Left lung (tissue), 10 donors: Measurements from ENCODE around the gene DNAAF2. TPM values are rescaled to one million over a fixed set of nuclear protein-coding genes. Genes with fewer than 3 reads are reported as not detected.
"Not testable (repeated sequence)": the region's sequence is repeated elsewhere in the genome, so short reads cannot be mapped to it uniquely, and the experiment has no call there.

Experiments used
- ATAC-seq: fragments of 200-7000 bp; cut with Tn5 transposase; one replicate; pipeline ENCODE4 v1.9.1; 2020; ENCODE audit warnings: moderate library complexity
- DNase-seq, 4 donors: peaks; one replicate each; pipeline ENCODE4 v3.0.0-alpha.2; 2013 to 2020
- H3K27ac ChIP-seq, 2 donors: fragments of 200-600 bp; sonication (generic) in 1 of 2; one replicate each; pipeline versions ENCODE4 v1.5.0 to v1.8.0; 2020 to 2021
- H3K27me3 ChIP-seq, 2 donors: fragments of 200-600 bp; sonication (generic) in 1 of 2; one replicate each; pipeline versions ENCODE4 v1.5.0 to v1.8.0; 2020 to 2021
- H3K36me3 ChIP-seq, 2 donors: fragments of 200-600 bp; sonication (generic) in 1 of 2; one replicate each; pipeline versions ENCODE4 v1.5.0 to v1.8.0; 2020 to 2021
- H3K4me1 ChIP-seq, 2 donors: fragments of 200-600 bp; one replicate each; pipeline ENCODE4 v1.8.0; 2021
- H3K4me3 ChIP-seq, 2 donors: fragments of 200-600 bp; sonication (generic) in 1 of 2; one replicate each; pipeline versions ENCODE4 v1.5.0 to v1.8.0; 2020 to 2021; ENCODE audit warnings: mild to moderate bottlenecking in 1 of 2
- H3K9me3 ChIP-seq, 2 donors: fragments of 200-600 bp; sonication (generic) in 1 of 2; one replicate each; pipeline versions ENCODE4 v1.5.0 to v1.8.0; 2020 to 2021
- CTCF ChIP-seq, 2 donors: fragments of 200-600 bp; sonication (generic) in 1 of 2; IDR thresholded peaks; one replicate each; pipeline versions ENCODE4 v1.5.0 to v1.8.0; 2021; ENCODE audit warnings: antibody characterized with exemption in 2 of 2
- intact Hi-C, 2 donors: fragments of 100-400 bp; cut with DNase I; formaldehyde crosslinking; loops; one replicate each; pipeline versions ENCODE4 v1.11.2 to v1.14.2; 2022
- polyA plus RNA-seq, 6 donors: library from polyadenylated mRNA; unstranded; fragments of 120-200 nt; gene quantifications; one replicate each; pipeline ENCODE4 v1.2.1, GENCODE V29; 2013; ENCODE audit not compliant: insufficient read length in 6 of 6
- total RNA-seq, 2 donors: library from RNA; stranded (reverse); fragmentation: NEBNext Ultra II Directional; extraction: Animal tissue kit (Norgen Biotek cat#: 25700); gene quantifications; one replicate each; pipeline ENCODE4 v1.2.1, GENCODE V29; 2021
- donor health status: DM: no; HTN: yes; CAD: no.
- donor health status: DM: no; HTN: no; CAD: no.

The DNAAF2 gene
- total and polyA plus RNA-seq, 8 donors, result 5.4 to 17.7 (median 14.6) TPM

DNA sequence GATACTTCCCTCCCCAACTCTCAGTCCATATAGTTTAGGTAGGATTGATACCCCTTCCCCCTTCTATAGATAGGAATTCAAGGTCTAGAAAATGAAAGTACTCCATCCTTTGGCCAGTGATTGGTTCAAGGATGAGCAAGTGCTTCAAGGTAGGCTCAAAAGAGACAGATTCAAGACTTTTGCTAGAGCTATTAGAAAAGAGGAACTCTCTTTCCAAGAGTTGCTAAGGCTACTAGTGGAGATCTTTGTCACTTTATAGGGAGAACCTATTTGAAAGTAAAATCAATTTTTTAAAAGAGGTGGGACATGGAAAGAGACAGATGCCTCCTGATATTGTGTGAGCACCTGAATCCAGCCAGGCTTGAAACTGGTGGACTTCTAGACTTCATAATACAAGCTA, 35.4 kb upstream of the DNAAF2 start:
- no peak overlapping the region for H3K4me3 ChIP-seq
- H3K36me3 ChIP-seq, result no peaks in the 10 kb centered on the region
- no peak for DNase-seq
- intact Hi-C loops, result no loop called here
- no peak overlapping the region for H3K27ac ChIP-seq
- TF ChIP-seq CTCF (IDR thresholded peaks at IDR 0.05), result no peak
- no peak for ATAC-seq
- H3K9me3 ChIP-seq, result no peaks in the 10 kb centered on the region
- H3K4me1 ChIP-seq, result no peaks in the 10 kb centered on the region
- H3K27me3 ChIP-seq, result no peaks in the 10 kb centered on the region

GRCh38 chr14:49659526-49660455, 24.7 kb upstream of the DNAAF2 start:
- H3K4me3 ChIP-seq, result no peak overlapping the region
- TF ChIP-seq CTCF (IDR thresholded peaks at IDR 0.05), result no peak
- H3K9me3 ChIP-seq, result no peaks in the 10 kb centered on the region
- H3K36me3 ChIP-seq, result no peaks in the 10 kb centered on the region
- H3K27ac ChIP-seq, result no peak overlapping the region
- no peaks in the 10 kb centered on the region for H3K27me3 ChIP-seq
- DNase-seq (no peak), ATAC-seq (no peak)
- intact Hi-C loops, result no loop called here
- no peaks in the 10 kb centered on the region for H3K4me1 ChIP-seq

- H3K36me3 ChIP-seq, H3K27ac ChIP-seq, H3K4me1 ChIP-seq, H3K27me3 ChIP-seq, ATAC-seq, intact Hi-C loops, H3K4me3 ChIP-seq, DNase-seq, H3K9me3 ChIP-seq: not testable (repeated sequence)
These were observed 22.5 kb upstream of the DNAAF2 start for GRCh38 chr14:49657500-49657899.

DNA sequence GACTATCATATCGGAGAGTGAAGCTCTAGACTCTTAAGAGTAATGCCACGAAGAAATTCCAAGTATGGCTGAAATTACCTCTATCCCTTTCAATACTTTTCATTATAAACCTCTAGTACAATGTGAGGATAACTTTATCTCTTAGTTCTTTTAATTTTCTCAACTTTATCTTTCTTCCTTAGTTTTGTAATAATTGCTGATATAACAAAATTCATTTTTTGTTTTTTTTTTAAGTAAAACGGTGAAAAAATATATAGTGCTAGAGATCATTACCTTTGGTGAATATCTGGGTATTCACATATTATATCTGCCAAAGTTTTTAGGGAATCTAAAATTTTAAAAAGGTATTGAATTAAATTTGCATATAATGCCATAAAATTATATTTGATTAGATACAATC, 19.5 kb upstream of the DNAAF2 start:
- TF ChIP-seq CTCF (IDR thresholded peaks at IDR 0.05), result no peak
- intact Hi-C loops, result no loop called here
- Histone ChIP-seq H3K36me3 (no peaks in the 10 kb centered on the region), H3K4me1 (no peaks in the 10 kb centered on the region), H3K9me3 (no peaks in the 10 kb centered on the region), H3K27ac (no peak overlapping the region), H3K4me3 (no peak overlapping the region), H3K27me3 (no peaks in the 10 kb centered on the region)
- ATAC-seq (no peak), DNase-seq (no peak)

- intact Hi-C loops, result no loop called here
These were observed 18.5 kb upstream of the DNAAF2 start for GRCh38 chr14:49653508-49653907.

More at GRCh38 chr14:49653508-49653907, 18.5 kb upstream of the DNAAF2 start:
- DNase-seq (no peak), ATAC-seq (no peak)
- Histone ChIP-seq H3K9me3 (no peaks in the 10 kb centered on the region), H3K4me3 (no peak overlapping the region), H3K27ac (no peak overlapping the region), H3K4me1 (no peaks in the 10 kb centered on the region), H3K27me3 (no peaks in the 10 kb centered on the region), H3K36me3 (no peaks in the 10 kb centered on the region)
- no peak for TF ChIP-seq CTCF (IDR thresholded peaks at IDR 0.05)
